Measurements from ENCODE around the gene EIF2S2. TPM values are rescaled to one million over a fixed set of nuclear protein-coding genes. Genes with fewer than 3 reads are reported as not detected.
"Not testable (repeated sequence)": the region's sequence is repeated elsewhere in the genome, so short reads cannot be mapped to it uniquely, and the experiment has no call there.

Gene EIF2S2, protein sequence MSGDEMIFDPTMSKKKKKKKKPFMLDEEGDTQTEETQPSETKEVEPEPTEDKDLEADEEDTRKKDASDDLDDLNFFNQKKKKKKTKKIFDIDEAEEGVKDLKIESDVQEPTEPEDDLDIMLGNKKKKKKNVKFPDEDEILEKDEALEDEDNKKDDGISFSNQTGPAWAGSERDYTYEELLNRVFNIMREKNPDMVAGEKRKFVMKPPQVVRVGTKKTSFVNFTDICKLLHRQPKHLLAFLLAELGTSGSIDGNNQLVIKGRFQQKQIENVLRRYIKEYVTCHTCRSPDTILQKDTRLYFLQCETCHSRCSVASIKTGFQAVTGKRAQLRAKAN
- 71.0 and 75.1 TPM in 2 replicates for total RNA-seq
- polyA plus RNA-seq (2012), result 69.2 TPM

DNA sequence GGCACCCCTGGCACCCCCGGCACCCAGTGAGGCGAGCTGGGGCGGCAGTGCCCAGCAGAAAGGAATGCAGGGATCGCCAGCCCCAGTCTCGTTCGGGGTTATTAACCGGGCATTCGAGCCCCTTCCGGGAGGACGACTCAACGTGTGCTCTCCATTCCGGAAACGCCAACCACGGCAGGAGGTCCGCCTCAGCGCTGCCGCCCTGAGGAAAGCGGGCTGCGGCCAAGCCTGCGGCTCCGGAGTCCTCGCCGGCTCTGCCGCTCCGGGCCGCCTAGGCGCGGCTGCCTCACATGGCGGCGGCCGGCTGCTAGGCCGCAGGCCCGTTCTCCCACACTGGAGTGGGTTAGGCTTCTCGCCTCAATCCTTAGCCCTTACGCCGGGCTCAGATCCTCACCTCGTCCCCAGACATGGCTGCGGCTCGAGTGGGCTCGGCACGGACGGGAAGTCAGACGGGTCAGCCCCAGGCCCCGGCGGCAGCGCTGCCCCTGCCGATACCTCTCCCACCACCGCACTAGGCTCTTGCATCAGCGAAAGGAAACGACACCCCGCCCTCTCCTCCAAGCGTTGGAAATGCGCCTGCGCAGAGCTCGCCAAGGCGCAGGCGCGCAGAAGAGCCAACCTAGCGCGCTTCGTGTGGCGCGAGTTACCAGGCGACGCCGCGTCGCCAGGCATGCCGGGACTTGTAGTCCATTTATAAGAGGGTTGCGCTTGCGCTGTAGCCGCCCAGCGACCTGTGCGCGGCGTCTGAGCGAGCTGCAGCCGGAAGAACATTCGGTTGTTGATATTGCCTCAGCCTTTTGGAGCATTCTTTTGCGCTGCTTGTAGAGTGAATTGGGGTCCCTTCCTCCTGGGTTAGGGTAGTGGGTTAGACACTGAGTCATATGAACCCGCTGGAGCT is at the start of gene EIF2S2:
Gene EIF2S2, minus strand, starts transcription at position 542 of the 898 bp plus-strand sequence. Its CDS starts 133 bp downstream, at position 409.
- DNase-seq (ENCODE audit: low read depth), result peak; percentile 98

DNA sequence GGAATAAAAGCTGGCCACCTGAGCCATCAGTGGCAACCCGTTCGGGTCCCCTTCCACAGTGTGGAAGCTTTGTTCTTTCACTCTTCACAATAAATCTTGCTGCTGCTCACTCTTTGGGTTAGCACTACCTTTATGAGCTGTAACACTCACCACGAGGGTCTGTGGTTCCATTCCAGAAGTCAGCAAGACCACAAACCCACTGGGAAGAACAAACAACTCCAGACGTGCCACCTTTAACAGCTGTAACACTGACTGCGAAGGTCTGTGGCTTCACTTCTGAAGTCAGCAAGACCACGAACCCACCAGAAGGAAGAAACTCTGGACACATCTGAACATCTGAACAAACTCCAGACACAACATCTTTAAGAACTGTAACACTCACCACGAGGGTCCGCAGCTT is 45.7 kb upstream of the EIF2S2 start:
- DNase-seq (ENCODE audit: low read depth), result peak; percentile 76

DNA sequence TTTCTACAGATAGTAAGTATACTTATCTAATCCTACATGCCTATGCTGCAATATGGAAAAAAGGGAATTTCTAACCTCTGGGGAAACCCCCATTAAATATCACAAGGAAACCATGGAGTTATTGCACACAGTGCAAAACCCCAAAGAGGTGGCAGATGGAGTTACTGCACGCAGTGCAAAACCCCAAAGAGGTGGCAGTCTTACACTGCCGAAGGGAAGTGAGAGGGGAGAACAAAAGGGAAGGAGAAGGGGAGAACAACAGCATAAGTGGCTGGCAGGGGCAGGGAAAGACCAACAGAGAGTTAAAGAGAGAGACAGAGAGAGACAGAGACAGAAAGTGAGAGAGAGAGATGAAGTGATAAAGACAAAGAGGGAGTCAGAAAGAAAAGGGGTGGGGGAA is 43.8 kb upstream of the EIF2S2 start:
- no peak for DNase-seq (ENCODE audit: low read depth)

DNA sequence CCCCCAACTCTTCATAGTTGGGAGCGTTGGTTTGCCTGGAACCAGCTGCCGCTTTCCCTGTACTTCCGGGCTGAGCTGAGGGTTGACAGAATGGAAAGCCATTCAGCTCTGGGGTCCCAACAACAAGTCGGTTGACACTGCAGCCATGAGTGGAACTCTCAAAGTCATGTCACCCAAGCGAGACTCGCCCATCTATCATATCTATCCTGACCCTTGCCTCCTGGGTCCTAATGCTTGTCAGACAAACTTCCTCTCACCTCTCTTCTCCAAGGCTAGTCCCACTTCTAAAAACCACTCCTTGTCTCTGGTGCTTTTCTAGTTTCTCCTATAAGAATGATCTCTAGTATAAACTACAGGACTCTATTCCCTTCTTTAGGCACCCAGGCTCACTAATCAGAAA is 41.1 kb upstream of the EIF2S2 start:
- not testable (repeated sequence) for DNase-seq (ENCODE audit: low read depth)

DNA sequence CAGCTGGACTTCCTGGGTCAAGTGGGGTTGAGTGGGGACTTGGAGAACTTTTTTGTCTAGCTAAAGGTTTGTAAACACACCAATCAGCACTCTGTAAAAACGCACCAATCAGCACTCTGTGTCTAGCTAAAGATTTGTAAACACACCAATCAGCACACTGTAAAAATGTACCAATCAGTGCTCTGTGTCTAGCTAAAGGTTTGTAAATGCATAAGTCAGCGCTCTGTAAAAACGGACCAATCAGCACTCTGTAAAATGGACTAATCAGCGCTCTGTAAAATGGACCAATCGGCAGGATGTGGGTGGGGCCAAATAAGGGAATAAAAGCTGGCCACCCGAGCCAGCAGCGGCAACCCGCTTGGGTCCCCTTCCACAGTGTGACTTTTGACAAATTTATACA is 40.0 kb upstream of the EIF2S2 start:
- DNase-seq (ENCODE audit: low read depth), result not testable (repeated sequence)

DNA sequence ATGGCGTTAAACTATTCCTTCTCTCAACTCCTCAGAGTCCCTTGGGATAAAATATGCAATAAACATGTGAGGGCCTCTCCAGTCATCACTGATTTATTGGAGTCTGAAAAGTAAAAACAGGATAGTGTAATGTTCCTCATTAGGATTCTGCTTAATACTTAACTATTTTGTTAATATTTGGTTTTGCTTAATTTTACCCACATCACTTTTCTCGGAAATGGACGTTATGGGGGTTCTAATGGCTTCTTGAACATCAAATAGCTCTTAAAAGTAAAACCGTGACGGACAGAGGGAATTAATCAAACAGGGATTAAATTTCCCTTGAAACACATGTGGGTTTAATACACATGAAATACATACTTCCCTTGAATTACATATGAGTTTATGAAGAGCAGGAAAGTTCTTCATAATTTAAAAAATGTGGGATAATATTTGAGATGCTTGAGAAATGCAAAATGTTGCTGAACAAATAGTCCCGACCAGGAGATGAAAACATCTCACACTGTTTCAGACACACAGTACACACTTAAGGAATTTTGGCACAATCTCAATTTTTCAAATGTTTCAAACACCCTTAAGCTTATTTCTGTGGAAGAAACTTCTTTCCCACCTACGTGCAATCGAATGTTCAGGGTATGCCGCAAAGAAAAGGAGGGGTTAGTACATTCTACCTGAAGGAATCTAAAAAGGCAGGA is 38.4 kb upstream of the EIF2S2 start:
- no peak for DNase-seq (ENCODE audit: low read depth)

DNA sequence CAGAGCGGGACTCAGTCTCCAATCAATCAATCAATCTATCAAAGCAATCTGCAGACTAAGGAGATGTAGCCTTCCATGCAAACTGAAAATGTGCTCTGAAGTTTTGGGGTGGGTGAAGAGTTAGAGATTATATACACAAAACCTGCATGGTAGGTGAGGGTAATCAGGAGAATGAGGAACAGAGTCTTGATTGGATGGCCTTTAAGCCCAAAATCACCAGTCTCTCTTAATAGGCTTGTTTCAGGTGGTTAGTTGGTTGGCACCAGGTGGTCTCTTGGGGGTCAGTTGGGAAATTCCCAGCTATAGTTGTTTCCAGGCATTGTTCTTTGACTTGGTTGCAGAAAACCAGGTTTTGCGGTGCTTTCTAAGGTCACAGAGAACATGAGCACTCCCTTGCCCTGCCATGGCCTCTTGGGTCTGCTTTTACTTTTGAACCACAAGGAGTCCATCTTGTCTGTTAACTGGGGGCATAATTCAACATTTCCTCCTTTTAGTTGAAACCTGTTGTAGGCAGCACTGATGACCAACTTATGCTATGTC is 33.3 kb upstream of the EIF2S2 start:
- no peak for DNase-seq (ENCODE audit: low read depth)

DNA sequence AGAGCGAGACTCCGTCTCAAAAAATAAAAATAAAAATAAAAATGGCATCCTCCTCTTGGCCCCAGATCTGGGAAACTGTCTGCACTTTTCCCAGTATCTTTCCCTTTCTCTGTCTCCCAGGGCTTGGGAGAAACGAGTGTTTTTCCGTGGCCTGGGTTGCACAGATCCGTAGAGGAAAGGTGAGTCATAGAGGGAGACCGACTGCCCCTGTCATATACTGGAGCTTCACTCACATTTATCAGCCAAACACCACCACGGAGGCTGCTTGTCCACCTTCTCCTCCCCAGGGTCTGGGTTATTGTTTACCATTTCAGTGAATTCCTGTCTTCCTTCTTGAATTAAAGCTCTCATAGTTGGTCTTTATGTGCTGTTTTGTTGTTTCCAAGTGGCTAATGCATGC is 31.9 kb upstream of the EIF2S2 start:
- no peak for DNase-seq (ENCODE audit: low read depth)

DNA sequence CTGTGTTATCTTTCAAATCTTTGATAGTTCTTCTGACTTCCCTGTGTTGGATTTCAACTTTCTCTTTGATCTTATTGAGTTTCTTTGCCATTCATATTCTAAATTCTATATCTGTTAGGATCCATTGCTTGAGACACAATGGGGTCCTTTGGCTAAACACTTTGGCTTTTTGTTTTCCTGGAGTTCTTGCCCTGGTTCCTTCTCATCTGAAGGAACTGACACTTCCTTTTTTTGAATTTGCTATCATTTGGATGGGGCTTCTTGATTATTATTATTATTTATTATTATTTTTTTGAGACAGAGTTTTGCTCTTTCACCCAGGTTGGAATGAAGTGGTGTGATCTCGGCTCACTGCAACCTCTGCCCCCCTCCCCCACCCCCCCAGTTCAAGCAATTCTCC is 30.1 kb upstream of the EIF2S2 start:
- DNase-seq (ENCODE audit: low read depth), result no peak

DNA sequence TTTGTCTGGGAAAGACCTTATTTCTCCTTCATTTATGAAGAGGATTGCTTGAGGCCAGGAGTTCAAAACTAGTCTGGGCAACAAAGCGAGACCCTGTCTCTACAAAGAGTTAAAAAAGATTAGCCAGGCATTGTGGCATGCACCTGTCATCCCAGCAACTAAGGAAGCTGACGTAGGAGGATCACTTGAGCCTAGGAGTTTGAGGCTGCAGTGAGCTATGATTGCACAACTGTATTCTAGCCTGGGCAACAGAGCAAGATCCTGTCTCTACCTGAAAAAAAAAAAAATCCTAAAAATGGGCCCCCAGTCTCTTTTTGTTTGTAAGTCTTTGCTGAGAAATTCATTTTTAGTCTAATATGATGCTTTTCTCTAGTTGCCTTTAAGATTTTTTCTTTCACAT is 29.2 kb upstream of the EIF2S2 start:
- DNase-seq (ENCODE audit: low read depth), result no peak

DNA sequence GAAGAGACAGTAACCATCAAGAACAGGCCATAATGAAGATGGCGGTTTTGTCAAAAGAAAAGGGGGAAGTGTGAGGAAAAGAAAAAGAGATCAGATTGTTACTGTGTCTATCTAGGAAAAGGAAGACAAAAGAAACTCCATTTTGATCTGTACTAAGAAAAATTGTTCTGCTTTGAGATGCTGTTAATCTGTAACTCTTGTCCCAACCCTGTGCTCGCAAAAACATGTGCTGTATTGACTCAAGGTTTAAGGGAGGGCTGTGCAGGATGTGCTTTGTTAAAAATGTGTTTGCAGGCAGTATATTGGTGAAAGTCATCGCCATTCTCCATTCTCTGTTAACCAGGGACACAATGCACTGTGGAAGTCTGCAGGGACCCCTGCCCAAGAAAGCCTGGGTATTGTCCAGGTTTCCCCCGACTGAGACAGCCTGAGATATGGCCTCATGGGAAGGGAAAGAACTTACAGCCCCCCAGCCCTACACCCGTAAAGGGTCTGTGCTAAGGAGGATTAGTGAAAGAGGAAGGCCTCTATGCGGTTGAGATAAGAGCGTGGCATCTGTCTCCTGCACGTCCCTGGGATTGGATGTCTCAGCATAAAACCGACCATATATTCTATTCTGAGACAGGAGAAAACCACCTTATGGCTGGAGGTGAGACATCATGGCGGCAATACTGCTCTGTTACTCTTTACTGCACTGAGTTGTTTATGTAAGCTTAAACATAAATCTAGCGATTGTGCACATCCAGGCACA is 23.7 kb upstream of the EIF2S2 start:
- DNase-seq (ENCODE audit: low read depth), result not testable (repeated sequence)

DNA sequence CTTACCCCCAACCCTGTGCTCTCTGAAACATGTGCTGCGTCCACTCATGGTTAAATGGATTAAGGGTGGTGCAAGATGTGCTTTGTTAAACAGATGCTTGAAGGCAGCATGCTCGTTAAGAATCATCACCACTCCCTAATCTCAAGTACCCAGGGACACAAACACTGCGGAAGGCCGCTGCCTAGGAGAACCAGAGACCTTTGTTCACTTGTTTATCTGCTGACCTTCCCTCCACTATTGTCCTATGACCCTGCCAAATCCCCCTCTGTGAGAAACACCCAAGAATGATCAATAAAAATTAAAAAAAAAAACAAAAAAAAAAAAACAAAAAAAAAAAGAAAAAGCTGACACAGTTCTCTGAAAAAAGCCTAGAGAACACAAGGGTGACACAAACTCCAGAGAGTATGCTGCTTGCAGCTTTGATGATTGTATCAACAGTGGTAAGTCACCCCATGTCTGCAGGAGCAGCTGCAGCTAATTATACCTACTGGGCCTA is 21.4 kb upstream of the EIF2S2 start:
- DNase-seq (ENCODE audit: low read depth), result peak; percentile 32

DNA sequence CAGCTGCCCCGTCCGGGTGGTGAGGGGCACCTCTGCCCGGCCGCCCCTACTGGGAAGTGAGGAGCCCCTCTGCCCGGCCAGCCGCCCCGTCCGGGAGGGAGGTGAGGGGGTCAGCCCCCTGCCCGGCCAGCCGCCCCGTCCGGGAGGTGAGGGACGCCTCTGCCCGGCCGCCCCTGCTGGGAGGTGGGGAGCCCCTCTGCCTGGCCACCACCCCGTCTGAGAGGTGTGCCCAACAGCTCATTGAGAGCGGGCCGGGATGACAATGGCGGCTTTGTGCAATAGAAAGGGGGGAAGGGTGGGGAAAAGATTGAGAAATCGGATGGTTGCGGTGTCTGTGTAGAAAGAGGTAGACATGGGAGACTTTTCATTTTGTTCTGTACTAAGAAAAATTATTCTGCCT is 20.9 kb upstream of the EIF2S2 start:
- not testable (repeated sequence) for DNase-seq (ENCODE audit: low read depth)

DNA sequence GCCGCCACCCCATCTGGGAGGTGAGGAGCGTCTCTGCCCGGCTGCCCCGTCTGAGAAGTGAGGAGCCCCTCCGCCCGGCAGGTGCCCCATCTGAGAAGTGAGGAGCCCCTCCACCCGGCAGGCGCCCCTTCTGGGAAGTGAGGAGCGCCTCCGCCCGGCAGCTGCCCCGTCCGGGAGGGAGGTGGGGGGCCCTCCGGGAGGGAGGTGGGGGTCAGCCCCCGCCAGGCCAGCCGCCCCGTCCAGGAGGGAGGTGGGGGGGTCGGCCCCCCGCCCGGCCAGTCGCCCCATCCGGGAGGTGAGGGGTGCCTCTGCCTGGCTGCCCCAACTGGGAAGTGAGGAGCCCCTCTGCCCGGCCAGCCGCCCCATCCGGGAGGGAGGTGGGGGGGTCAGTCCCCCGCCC is 20.4 kb upstream of the EIF2S2 start:
- not testable (repeated sequence) for DNase-seq (ENCODE audit: low read depth)

DNA sequence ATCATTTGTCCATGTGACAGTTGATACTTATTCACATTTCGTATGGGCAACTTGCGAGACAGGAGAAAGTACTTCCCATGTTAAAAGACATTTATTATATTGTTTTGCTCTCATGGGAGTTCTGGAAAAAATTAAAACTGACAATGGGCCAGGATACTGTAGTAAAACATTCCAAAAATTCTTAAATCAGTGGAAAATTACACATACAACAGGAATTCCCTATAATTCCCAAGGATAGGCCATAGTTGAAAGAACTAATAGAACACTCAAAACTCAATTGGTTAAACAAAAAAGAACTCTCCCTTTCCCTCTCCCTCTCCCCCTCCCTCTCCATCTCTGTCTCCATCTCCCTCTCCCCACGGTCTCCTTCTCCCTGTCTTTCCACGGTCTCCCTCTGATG is 19.4 kb upstream of the EIF2S2 start:
- DNase-seq (ENCODE audit: low read depth), result no peak

DNA sequence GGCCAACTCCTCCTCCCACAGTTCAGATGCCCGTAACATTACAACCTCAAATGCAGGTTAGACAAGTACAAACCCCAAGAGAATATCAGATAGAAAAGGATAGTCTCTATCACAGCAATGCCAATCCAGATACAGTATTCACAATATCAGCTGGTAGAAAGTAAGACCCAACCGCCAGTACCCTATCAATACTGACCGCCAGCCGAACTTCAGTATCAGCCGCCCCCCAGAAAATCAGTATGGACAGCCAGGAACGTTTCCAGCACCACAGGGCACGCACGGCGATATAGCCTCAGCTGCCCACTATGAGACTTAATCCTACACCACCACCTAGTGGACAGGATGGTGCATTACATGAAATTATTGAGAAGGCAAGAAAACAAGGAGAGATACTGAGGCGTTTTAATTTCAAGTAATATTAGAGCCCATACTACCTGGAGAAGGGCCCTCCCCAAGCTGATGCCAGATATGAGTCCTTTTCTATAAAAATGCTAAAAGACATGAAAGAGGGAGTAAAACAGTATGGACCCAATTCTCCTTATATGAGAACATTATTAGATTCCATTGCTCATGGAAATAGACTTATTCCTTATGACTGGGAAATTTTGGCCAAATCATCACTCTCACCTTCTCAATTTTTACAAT is 17.6 kb upstream of the EIF2S2 start:
- peak; percentile 83 for DNase-seq (ENCODE audit: low read depth)

DNA sequence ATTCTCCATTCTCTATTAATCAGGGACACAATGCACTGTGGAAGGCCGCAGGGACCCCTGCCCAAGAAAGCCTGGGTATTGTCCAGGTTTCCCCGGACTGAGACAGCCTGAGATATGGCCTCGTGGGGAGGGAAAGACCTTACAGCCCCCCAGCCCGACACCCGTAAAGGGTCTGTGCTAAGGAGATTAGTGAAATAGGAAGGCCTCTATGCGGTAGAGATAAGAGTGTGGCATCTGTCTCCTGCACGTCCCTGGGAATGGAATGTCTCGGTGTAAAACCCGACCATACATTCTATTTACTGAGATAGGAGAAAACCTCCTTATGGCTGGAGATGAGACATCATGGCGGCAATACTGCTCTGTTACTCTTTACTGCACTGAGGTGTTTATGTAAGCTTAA is 15.7 kb upstream of the EIF2S2 start:
- DNase-seq (ENCODE audit: low read depth), result no peak

DNA sequence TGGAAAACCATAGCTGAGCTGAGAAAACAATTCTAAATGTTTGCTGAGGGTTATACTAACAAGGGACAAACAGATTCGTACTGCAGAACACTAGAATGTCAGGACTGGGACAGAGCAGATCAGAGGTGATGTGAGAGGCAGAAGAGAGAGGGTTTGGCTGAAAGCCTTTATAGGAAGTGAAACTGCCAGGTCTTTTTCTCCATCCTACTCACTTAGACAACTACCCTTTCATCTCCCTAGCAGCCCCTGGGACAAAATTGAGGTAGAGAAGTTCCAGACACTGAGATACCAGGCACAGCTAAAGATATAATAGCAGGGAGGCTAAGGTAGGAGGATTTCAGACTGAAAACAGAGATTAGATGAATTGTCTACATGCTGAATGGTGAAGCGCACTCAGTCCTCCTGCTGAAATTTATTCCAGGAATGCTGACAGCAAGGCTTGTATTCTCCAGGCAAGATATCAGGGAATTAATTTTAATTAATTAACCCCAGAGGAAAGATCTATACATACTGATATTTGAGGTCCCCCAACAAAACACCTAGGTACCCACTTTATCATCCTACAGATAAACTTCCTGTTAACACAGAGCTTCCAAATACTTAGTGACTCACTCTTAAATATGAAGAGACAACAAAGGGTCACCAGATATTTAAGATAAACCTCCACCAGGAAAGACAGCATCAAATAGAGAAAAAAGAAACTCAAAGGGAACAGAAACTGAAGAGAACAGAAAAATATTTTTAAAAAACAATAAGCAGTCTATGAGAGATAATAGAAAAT is 12.6 kb upstream of the EIF2S2 start:
- DNase-seq (ENCODE audit: low read depth), result no peak

DNA sequence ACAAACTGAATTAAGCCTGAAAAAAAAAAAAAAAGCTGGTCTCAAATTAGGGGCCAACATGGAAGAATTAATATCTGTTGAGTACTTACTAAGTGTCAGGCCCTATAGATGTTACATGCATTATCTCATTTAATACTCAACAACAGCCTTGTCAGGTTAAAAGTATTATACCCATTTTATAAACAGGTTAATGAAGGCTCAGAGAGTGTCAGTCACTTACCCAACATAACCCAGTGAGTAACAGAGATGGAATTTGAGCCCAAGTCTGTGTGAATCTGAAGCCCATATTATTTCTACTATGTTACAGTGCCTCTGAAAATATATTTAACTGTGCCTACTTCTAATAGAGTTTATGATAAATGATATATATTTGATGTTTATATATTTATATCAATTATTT is 11.3 kb upstream of the EIF2S2 start:
- DNase-seq (ENCODE audit: low read depth), result no peak
